ENCODE measurements around the gene SARM1. TPM values are rescaled to one million over a fixed set of nuclear protein-coding genes. Genes with fewer than 3 reads are reported as not detected.

The SARM1 gene
- total and polyA plus RNA-seq, 2 of the 13 experiments (the other 11 are each of a cell fraction or from before 2014, with no cell fraction given): 0.73 to 0.86 TPM

DNA sequence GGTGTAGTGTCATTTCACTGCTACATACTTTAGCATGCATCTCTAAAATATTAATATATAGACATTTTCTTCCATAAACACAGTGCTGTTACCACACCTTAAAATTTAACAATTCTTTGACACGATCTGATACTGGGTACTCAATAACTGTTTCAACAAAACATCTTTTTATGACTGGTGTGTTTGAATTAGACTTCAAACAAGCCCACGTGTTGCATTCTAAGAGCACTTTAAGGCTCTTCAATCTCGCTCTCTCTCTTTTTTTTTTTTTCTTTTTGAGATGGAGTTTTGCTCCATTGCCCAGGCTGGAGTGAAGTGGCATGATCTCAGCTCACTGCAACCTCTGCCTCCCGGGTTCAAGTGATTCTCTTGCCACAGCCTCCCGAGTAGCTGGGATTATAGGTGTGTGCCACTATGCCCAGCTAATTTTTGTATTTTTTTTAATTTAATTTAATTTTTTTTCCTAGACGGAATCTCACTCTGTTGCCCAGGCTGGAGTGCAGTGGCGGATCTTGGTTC, 50.4 kb downstream of the SARM1 start:
- no peak for ATAC-seq
- Histone ChIP-seq H4K20me1 (ENCODE audit: insufficient read depth, low read length) (no peaks in the 10 kb centered on the region), H3K4me1 (ENCODE audit: insufficient read depth, low read length) (peaks cover 22% of the 10 kb centered on the region), H3K9ac (ENCODE audit: insufficient read depth, low read depth, low read length) (no peak overlapping the region), H3K79me2 (ENCODE audit: insufficient read depth, low read length) (no peaks in the 10 kb centered on the region), H2AFZ (ENCODE audit: low read length) (no peak overlapping the region), H3K4me3 (replicated peaks in 1 of 3; ENCODE audit: insufficient read depth in 1 of 3, low read depth in 2 of 3, low read length in 3 of 3) (no peak overlapping the region), H3K36me3 (replicated peaks in 1 of 2; ENCODE audit: control insufficient read depth in 1 of 2, insufficient read depth in 2 of 2, low read length in 2 of 2) (no peaks in the 10 kb centered on the region), H3K27me3 (ENCODE audit: control insufficient read depth in 1 of 2, insufficient read depth in 2 of 2, low read length in 2 of 2) (peaks cover 0 to 3% of the 10 kb centered on the region in 2 experiments; a peak in 2 of 5 replicates), H3K27ac (ENCODE audit: extremely low read length, insufficient read depth, low read length) (no peak overlapping the region), H3K9me3 (ENCODE audit: low read length) (no peaks in the 10 kb centered on the region), H3K4me2 (ENCODE audit: low read depth, low read length) (no peak overlapping the region)
- no TSS peak for BruUV-seq (replicated peaks)
- no peak for TF ChIP-seq ZNF749 (CRISPR knock-in tag; IDR thresholded peaks at IDR 0.05; ENCODE audit: borderline replicate concordance)
- no peak for TF ChIP-seq NFYB (CRISPR knock-in tag; IDR thresholded peaks at IDR 0.05)
- no peak for TF ChIP-seq ZFP36 (IDR thresholded peaks at IDR 0.05; ENCODE audit: borderline replicate concordance, low read depth, low read length, partially characterized antibody)
- no peak for TF ChIP-seq EZH2 (conservative IDR thresholded peaks at IDR 0.05; ENCODE audit: low read depth, low read length)
- no peak for TF ChIP-seq KLF13 (CRISPR knock-in tag; IDR thresholded peaks at IDR 0.05)
- TF ChIP-seq ZNF713 (CRISPR knock-in tag; IDR thresholded peaks at IDR 0.05): no peak
- TF ChIP-seq ZNF20 (CRISPR knock-in tag; IDR thresholded peaks at IDR 0.05): no peak
- TF ChIP-seq, protein P1, sequence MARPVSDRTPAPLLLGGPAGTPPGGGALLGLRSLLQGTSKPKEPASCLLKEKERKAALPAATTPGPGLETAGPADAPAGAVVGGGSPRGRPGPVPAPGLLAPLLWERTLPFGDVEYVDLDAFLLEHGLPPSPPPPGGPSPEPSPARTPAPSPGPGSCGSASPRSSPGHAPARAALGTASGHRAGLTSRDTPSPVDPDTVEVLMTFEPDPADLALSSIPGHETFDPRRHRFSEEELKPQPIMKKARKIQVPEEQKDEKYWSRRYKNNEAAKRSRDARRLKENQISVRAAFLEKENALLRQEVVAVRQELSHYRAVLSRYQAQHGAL (CRISPR knock-in tag; IDR thresholded peaks at IDR 0.05; ENCODE audit: not compliant biosample characterization): no peak
- no peak for TF ChIP-seq JUNB (CRISPR knock-in tag; IDR thresholded peaks at IDR 0.05; ENCODE audit: borderline replicate concordance)
- no peak for TF ChIP-seq MZF1 (CRISPR knock-in tag; IDR thresholded peaks at IDR 0.05; ENCODE audit: borderline replicate concordance)
- TF ChIP-seq, protein P2, sequence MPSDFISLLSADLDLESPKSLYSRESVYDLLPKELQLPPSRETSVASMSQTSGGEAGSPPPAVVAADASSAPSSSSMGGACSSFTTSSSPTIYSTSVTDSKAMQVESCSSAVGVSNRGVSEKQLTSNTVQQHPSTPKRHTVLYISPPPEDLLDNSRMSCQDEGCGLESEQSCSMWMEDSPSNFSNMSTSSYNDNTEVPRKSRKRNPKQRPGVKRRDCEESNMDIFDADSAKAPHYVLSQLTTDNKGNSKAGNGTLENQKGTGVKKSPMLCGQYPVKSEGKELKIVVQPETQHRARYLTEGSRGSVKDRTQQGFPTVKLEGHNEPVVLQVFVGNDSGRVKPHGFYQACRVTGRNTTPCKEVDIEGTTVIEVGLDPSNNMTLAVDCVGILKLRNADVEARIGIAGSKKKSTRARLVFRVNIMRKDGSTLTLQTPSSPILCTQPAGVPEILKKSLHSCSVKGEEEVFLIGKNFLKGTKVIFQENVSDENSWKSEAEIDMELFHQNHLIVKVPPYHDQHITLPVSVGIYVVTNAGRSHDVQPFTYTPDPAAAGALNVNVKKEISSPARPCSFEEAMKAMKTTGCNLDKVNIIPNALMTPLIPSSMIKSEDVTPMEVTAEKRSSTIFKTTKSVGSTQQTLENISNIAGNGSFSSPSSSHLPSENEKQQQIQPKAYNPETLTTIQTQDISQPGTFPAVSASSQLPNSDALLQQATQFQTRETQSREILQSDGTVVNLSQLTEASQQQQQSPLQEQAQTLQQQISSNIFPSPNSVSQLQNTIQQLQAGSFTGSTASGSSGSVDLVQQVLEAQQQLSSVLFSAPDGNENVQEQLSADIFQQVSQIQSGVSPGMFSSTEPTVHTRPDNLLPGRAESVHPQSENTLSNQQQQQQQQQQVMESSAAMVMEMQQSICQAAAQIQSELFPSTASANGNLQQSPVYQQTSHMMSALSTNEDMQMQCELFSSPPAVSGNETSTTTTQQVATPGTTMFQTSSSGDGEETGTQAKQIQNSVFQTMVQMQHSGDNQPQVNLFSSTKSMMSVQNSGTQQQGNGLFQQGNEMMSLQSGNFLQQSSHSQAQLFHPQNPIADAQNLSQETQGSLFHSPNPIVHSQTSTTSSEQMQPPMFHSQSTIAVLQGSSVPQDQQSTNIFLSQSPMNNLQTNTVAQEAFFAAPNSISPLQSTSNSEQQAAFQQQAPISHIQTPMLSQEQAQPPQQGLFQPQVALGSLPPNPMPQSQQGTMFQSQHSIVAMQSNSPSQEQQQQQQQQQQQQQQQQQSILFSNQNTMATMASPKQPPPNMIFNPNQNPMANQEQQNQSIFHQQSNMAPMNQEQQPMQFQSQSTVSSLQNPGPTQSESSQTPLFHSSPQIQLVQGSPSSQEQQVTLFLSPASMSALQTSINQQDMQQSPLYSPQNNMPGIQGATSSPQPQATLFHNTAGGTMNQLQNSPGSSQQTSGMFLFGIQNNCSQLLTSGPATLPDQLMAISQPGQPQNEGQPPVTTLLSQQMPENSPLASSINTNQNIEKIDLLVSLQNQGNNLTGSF (CRISPR knock-in tag; IDR thresholded peaks at IDR 0.05): no peak
- TF ChIP-seq SAFB2 (CRISPR knock-in tag; IDR thresholded peaks at IDR 0.05; ENCODE audit: borderline replicate concordance, low read depth): no peak
- TF ChIP-seq ZFYVE20 (CRISPR knock-in tag; IDR thresholded peaks at IDR 0.05; ENCODE audit: borderline replicate concordance, low read depth): no peak
- TF ChIP-seq, protein P3, sequence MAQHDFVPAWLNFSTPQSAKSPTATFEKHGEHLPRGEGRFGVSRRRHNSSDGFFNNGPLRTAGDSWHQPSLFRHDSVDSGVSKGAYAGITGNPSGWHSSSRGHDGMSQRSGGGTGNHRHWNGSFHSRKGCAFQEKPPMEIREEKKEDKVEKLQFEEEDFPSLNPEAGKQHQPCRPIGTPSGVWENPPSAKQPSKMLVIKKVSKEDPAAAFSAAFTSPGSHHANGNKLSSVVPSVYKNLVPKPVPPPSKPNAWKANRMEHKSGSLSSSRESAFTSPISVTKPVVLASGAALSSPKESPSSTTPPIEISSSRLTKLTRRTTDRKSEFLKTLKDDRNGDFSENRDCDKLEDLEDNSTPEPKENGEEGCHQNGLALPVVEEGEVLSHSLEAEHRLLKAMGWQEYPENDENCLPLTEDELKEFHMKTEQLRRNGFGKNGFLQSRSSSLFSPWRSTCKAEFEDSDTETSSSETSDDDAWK (CRISPR knock-in tag; IDR thresholded peaks at IDR 0.05): no peak
- TF ChIP-seq ZSCAN29 (CRISPR knock-in tag; conservative IDR thresholded peaks at IDR 0.05): no peak
- no peak for TF ChIP-seq RFXAP (CRISPR knock-in tag; IDR thresholded peaks at IDR 0.05; ENCODE audit: borderline replicate concordance)
- TF ChIP-seq SNRNP70 (IDR thresholded peaks at IDR 0.05; ENCODE audit: low read depth, low read length): no peak
- no peak for TF ChIP-seq ZMAT3 (CRISPR knock-in tag; conservative IDR thresholded peaks at IDR 0.05)
- no peak for TF ChIP-seq ISL2 (CRISPR knock-in tag; IDR thresholded peaks at IDR 0.05)
- FAIRE-seq: no peak
- 23% methylated on average over 7 of the region's 7 CpGs for WGBS (ENCODE audit: low lambda C conversion rate)
- in situ Hi-C loops (cut with HindIII; ENCODE audit: extremely low pct_ligation_motif_present, low pct_unique_long_range_greater_than_20kb) (no loop called here), intact Hi-C loops (cut with micrococcal nuclease; ENCODE audit: unreplicated experiment) (no loop called here)
- ChIA-PET CTCF (ENCODE audit: low intra/inter-chr PET ratio, low total read pairs) (no interaction called here), POLR2A (interaction anchor here (0.6 kb wide), 1 partner anchor 57 kb away, joined by 3 read pairs; the partner anchor contains the start of gene SEBOX)
- DNase-seq (ENCODE audit: low spot score): no peak
